Measurements from ENCODE around the gene MDN1.

MDN1 gene

GRCh38 chr6:89693207-89693606 lies 126.4 kb downstream of the MDN1 start:
- DNase-seq (ENCODE audit: low read depth in 2 of 2), result no peak

DNA sequence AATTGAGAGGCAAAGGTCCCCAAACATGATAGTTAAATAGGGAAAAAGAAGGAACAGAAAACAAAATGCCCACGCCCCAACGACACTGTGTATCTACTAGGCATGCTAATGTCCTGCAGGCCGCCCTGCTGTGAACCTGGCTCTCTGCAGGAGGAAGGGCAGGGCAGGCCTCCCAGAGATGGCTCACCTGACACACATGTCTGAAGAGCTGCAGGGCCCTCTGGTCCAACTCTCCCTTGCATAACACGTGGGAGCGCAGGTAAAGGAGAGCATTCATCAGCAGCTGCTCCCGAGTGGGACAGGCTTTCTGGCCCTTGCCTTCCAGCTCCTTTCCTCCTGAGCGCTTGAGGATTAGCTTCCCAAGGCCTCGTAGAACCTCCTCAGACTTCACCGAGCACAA lies 127.3 kb downstream of the MDN1 start:
- no peak for DNase-seq (ENCODE audit: low read depth in 2 of 2)

GRCh38 chr6:89690944-89691324 lies 128.7 kb downstream of the MDN1 start:
- no peak for DNase-seq (ENCODE audit: low read depth in 2 of 2)

DNA sequence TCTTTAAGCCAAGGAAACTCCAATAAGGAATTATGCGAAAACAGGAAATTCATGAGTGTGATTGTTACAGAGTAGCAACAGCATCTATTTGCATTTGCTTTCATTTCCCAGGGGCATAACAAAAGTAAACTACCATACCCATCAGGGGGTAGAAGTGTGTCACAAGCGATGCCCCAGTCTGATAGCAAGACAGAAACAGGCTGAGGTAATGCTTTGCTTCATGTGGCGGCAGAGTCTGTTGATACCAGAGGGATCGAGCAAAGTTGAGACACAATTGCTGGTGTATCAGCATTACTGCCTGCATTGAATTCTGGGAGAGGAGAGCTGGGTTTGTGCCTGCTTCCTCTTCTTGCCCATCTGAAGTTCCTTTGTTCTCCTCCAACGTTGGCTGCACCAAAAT lies 129.9 kb downstream of the MDN1 start:
- no peak for DNase-seq (ENCODE audit: low read depth in 2 of 2)

DNA sequence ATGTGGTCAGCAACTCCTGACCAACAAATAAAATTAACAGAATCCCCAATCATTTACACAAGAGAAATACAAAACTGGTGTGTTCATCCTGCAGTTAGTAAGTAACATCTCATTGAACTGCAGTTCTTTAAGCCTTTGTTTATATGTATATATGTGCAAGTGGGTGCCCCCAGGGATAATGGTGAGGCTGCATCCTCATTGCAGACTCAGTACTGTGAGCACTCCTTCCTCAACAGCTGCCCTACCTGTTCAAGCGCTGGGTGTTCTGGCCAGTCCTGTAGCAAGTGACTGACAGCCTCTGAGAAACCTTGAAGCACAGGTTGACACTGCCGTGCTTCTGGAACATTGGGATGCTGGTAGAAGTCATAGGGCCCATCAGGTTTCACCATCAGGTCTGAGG lies 131.3 kb downstream of the MDN1 start:
- DNase-seq (ENCODE audit: low read depth in 2 of 2), result no peak

DNA sequence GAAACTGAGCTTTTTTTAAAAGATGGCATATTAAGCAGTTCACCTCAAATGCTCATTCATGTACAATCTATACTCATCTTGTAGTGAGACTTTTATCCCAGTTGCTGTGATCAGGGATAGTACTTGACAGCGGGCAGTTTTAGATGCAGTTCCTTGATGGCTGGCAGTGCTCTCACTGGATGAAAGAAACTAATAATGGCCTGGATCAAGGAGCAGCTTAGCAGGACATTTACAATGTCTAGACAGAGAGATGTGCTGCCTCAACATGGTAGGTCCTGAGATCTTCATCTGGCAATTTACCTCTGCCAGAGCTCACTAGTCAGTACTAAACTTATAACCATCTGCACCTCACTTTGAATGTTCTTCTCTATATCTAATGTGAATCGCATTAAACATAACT lies 134.3 kb downstream of the MDN1 start:
- no peak for DNase-seq (ENCODE audit: low read depth in 2 of 2)

DNA sequence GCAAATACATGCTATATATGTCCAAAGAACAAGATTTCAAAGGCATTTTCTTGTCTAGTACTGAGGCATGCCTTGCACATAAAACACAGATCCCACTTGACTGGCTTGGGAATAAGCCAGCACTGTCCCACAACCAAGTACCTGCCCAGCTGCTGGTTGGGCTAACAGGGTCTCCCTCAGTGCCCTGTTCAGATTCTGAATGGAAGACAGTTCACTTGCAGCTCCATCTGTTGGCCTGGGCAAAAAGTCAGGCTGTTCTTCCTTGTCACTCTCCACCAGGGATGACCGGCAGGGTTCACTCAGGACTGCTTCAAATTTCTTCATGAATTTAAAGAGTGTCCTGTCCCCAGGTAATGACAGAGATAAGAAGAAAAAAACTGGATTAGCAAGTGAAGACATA lies 136.6 kb downstream of the MDN1 start:
- DNase-seq (ENCODE audit: low read depth in 2 of 2), result no peak

GRCh38 chr6:89681983-89682564 lies 137.5 kb downstream of the MDN1 start:
- no peak for DNase-seq (ENCODE audit: low read depth in 2 of 2)

GRCh38 chr6:89680551-89680950 lies 139.0 kb downstream of the MDN1 start:
- DNase-seq (ENCODE audit: low read depth in 2 of 2), result no peak

GRCh38 chr6:89680150-89680549 lies 139.4 kb downstream of the MDN1 start:
- no peak for DNase-seq (ENCODE audit: low read depth in 2 of 2)

DNA sequence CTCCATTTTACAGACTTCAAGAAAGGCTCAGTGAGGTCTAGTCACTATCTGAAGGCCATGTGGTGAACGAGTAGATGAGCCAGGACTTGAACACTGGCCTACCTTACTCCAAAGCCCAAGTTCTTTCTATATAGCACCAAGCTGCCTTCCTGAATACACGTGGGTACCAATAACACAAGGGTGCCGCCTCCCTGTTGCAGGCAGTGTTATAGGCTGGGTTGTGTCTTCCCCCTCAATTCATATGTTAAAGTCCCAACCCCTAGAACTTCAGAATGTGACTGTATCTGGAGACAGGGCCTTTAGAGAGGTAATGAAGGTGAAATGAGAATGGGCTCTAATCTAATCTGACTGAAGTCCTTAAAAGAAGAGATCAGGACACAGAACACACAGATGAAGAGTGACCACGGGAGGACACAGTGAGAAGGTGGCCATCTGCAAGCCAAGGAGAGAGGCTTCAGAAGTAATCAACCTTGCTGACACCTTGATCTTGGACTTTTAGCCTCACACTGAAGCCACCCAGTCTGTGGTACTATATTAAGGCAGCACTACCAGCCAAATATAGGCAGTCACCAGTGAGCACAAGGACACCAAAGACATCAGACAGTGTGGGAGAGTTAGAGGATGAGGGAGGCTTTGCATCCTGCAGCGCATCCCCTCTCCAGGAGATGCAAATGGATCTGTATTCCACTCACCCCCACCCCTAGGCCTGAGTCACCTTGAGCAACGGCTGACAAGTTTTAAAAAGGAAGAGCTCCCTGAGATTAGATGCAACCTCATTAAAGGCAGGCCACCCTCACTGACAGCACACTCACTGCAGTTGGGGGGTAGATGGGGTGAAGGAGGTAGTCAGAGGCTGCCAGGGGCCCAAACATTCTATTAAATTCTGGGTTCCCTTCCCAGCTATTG lies 140.1 kb downstream of the MDN1 start:
- no peak for DNase-seq (ENCODE audit: low read depth in 2 of 2)

GRCh38 chr6:89678531-89678930 lies 141.1 kb downstream of the MDN1 start:
- DNase-seq (ENCODE audit: low read depth in 2 of 2), result no peak

DNA sequence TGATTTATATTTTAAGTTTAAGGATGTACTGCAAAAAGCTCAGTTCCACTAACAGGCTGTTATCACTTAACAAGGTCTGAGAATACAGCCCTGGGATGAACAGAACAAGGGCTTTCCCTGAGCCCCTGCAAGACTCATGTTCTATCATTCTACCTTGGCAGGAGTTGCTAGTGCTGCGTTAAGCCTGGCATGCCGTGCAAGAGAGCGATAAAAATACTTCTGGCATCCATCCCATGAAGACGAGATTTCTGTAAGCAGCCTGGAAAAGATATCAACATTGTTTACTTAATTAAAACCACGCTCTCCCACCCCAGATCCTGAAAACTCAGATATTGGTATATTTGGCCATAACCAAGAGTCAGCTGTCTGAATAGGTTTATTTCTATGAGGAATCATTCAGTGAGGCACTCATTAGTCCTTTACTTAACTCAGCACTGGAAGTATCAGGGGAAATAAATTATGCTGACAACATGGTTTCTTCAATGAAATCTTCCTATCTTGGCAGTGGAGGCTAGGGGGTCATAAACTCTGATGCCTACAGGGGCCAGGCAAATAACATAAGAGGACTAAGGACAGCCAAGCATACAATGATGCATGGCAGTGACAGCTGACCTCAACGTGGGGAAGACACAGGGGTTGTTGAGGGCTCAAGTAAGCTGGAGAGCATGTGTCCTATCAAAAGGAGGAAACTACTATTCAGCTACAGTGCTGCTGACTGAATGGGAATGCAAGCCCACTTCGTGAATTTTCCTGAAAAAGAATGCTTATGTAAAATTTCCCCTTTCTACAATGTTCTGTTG lies 143.4 kb downstream of the MDN1 start:
- DNase-seq (ENCODE audit: low read depth in 2 of 2), result no peak

- no peak for DNase-seq (ENCODE audit: low read depth in 2 of 2)
Measured at GRCh38 chr6:89670935-89671565, 148.5 kb downstream of the MDN1 start.

DNA sequence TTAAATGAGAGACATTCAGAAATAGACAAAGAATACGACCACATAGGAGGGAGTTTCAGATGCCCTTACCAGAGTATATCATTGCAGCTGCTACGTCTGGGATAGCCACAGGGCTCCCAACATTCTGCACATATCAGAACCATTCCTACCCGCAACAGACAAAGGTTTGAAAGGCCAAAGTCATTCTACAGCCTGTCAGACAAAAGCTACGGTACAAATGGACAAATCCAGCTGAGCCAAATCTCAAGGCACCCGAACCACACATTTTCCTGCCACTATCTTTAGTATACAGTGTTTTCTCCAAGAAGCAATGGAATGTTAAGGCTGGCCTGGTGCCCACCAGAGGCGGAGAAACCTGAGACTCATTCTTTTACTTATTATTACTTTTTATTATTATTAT lies 150.6 kb downstream of the MDN1 start:
- no peak for DNase-seq (ENCODE audit: low read depth in 2 of 2)

DNA sequence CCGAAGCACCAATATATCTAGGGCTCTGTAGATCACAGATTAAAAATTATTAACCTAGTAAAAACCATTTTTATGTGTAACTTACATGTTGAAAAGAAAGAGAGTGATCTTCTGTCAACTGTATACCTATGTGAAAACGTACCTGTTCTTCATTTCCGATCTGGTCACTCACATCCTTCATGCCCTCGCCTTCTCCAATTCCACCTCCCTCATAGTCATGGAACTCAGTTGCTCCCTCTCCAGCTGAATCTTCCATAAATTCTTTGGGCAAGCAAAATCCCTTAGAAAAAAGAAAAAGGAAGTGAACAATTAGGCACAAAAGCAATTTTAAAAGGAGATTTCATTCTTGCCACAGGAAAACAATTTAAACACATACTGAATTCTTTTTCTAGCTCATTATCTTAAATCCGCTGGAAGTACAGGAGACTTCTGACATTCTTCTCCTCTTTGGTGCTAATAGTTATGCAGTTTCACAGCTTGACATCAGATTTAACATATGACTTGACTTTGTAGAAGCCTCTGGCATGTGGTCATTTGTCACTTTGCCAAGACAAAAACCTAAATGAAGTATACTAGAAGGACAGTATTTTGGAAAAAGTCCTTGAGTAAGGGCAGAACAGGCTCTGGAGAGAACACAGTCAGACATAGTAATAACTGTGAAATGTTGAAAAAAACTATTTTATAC lies 151.6 kb downstream of the MDN1 start:
- DNase-seq (ENCODE audit: low read depth in 2 of 2), result no peak

DNA sequence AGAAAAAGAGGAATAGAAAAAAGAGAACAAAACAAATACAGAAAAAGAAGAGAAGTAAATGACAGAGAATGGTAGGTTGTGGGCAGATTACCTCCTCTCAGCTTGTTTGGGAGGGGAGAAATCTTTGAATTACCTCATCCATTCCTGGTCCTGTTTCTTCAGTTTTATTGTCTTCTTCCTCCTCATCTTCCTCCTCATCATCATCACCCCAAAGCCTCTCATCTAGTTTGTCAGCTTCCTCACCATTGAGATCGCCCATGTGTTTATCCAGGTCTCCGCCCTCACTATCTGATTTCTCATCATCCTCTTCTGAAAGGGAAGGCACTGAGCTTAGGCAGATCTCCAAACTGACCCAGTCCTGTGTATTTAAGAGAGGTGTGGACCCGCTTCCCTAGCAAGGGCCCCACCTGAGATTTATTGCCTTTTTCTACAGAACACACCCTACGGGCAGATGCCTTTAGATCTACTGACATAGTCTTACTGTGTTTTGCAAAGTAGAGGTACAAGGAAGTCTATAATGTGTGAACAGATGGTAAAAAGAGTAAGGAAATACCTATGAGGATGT lies 156.9 kb downstream of the MDN1 start:
- no peak for DNase-seq (ENCODE audit: low read depth in 2 of 2)

- DNase-seq (ENCODE audit: low read depth in 2 of 2), result no peak
Measured at GRCh38 chr6:89661559-89661958, 158.0 kb downstream of the MDN1 start.

DNA sequence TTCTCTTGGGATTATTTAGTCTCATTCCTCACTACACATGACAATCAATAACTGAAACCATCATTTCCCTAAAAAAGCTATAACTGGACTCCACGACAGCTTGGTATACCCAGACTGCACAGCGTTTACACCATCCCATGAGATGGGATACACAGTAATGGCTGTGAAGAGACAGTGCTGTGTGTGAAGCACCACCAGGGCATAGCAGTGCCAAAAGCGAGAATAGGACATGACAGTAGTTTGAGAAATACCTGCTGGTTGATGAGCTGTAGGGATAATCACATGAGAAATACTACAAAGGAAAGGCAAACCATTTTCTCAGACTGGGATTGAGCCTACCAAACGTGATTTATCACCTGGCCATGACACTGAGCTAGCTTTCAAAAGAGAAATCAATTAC lies 158.6 kb downstream of the MDN1 start:
- no peak for DNase-seq (ENCODE audit: low read depth in 2 of 2)

DNA sequence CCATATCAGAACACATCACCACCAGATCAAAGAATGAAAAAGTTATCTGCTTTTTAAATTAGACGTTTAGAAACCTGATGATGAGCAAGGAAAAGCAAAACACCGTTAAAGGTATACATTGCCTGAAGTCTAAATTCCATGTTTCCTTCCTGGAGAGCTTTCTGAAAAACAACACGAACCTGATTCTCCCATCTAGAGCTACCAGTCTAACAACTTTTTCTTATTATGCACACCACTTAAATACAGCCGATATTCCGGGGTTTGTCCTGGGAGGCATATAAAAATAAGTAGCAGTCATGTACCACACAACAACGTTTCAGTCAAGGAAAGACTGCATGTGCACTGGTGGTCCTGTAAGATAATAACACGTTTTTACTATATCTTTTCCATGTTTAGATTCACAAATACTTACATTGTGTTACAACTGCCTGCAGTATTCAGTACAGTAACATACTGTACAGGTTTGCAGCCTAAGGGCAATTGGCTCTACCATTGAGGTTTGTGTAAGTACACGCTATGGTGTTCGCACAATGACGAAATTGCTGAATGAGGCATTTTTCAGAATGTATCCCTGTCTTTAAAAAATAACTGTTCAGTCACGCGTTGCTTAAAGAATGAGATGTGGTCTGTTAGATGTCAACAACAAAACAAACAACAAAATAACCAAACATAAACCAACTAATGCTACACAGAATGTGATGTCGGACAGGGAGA lies 162.0 kb downstream of the MDN1 start:
- DNase-seq (ENCODE audit: low read depth in 2 of 2), result no peak

DNA sequence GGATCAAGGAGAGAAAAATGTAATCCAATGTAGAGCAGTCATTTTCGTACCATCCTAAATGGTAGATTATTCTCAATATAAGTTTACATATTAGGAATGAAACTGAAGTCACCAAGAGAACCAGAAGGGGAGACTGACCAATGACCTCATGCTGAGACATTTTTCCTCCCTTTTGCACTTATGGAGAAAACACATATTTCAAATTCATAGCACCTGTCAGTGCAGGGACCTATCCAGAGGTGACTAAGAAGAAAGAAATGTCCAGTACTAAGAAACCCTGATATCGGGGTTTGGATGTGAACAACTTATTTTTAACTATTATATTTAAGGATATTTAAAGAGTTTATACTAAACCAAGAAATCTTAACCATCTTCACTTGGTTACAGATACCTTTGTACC lies 164.5 kb downstream of the MDN1 start:
- no peak for DNase-seq (ENCODE audit: low read depth in 2 of 2)
